Vagina (tissue), 2 donors: ENCODE data around the gene ERMP1. TPM values are rescaled to one million over a fixed set of nuclear protein-coding genes. Genes with fewer than 3 reads are reported as not detected.

ENCODE experiments used
- DNase-seq, 2 donors: peaks; one replicate each; pipeline ENCODE4 v3.0.0-alpha.2; 2017; ENCODE audit errors: extremely low spot score in 2 of 2
- H3K27ac ChIP-seq: fragments of 200-600 bp; sonication (generic); one replicate; pipeline ENCODE4 v1.5.1; 2019
- H3K27me3 ChIP-seq: fragments of 200-600 bp; sonication (generic); one replicate; pipeline ENCODE4 v1.5.1; 2019
- H3K36me3 ChIP-seq, 2 donors: fragments of 200-600 bp; sonication (generic); one replicate each; pipeline ENCODE4 v1.5.1; 2017 to 2019
- H3K4me1 ChIP-seq: fragments of 200-600 bp; sonication (generic); one replicate; pipeline ENCODE4 v1.5.1; 2019
- H3K4me3 ChIP-seq, 2 donors: fragments of 200-600 bp; sonication (generic); 1 replicate in 1 of 2; 2 replicates in 1 of 2; pipeline ENCODE4 v1.5.1; 2016 to 2019
- H3K9me3 ChIP-seq: fragments of 200-600 bp; sonication (generic); one replicate; pipeline ENCODE4 v1.5.1; 2019
- CTCF ChIP-seq, 3 experiments: fragments of 450-650 bp in 2 of 3; fragments of 200-600 bp in 1 of 3; sonication (generic) in 1 of 3; IDR thresholded peaks; one replicate each; pipeline ENCODE4 v1.5.1; 2017 to 2019; ENCODE audit warnings: antibody characterized with exemption in 3 of 3, mild to moderate bottlenecking in 2 of 3, moderate library complexity in 2 of 3
- POLR2A ChIP-seq, 2 donors: fragments of 450-650 bp; IDR thresholded peaks; one replicate each; pipeline ENCODE4 v1.6.1; 2017; ENCODE audit warnings: antibody characterized with exemption in 2 of 2, mild to moderate bottlenecking in 2 of 2, moderate library complexity in 2 of 2
- POLR2AphosphoS5 ChIP-seq, 2 donors: sonication (generic); formaldehyde crosslinking; IDR thresholded peaks; one replicate each; pipeline ENCODE4 v1.9.0; 2017; ENCODE audit warnings: antibody characterized with exemption in 2 of 2, mild to moderate bottlenecking in 2 of 2, low read depth in 1 of 2; ENCODE audit not compliant: insufficient read depth in 1 of 2
- intact Hi-C: fragments of 100-400 bp; cut with DNase I; formaldehyde crosslinking; loops from one replicate; pipeline ENCODE4 v1.15.1; 2023
- total RNA-seq: library from RNA; depleted of rRNA; stranded (reverse); fragments of >200 nt; gene quantifications from one replicate; pipeline ENCODE4 v1.2.3, GENCODE V29; 2016

ERMP1 gene
- total RNA-seq, 1 donor from 2014 or later: 15.5 TPM

- Histone ChIP-seq H3K27me3 (no peaks in the 10 kb centered on the region), H3K27ac (no peak overlapping the region), H3K4me1 (no peaks in the 10 kb centered on the region), H3K9me3 (no peaks in the 10 kb centered on the region), H3K36me3 (no peaks in the 10 kb centered on the region), H3K4me3 (no peak overlapping the region)
- TF ChIP-seq POLR2A (IDR thresholded peaks at IDR 0.05) (no peak), CTCF (IDR thresholded peaks at IDR 0.05) (no peak), POLR2AphosphoS5 (IDR thresholded peaks at IDR 0.05; ENCODE audit: insufficient read depth in 1 of 2, low read depth in 1 of 2) (no peak)
- DNase-seq: no peak
- intact Hi-C loops: no loop called here
These were observed 33.4 kb upstream of the ERMP1 start for GRCh38 chr9:5866272-5866671.

GRCh38 chr9:5864446-5864845 is 31.5 kb upstream of the ERMP1 start:
- TF ChIP-seq POLR2A (IDR thresholded peaks at IDR 0.05) (no peak), POLR2AphosphoS5 (IDR thresholded peaks at IDR 0.05; ENCODE audit: insufficient read depth in 1 of 2, low read depth in 1 of 2) (no peak), CTCF (IDR thresholded peaks at IDR 0.05) (no peak)
- no peaks in the 10 kb centered on the region for H3K4me1 ChIP-seq
- no peak overlapping the region for H3K4me3 ChIP-seq
- DNase-seq: no peak
- H3K27ac ChIP-seq: no peak overlapping the region
- no peaks in the 10 kb centered on the region for H3K36me3 ChIP-seq
- no peaks in the 10 kb centered on the region for H3K9me3 ChIP-seq
- intact Hi-C loops: no loop called here
- no peaks in the 10 kb centered on the region for H3K27me3 ChIP-seq

- H3K27me3 ChIP-seq: no peaks in the 10 kb centered on the region
- intact Hi-C loops: no loop called here
- TF ChIP-seq POLR2AphosphoS5 (IDR thresholded peaks at IDR 0.05; ENCODE audit: insufficient read depth in 1 of 2, low read depth in 1 of 2): no peak
- no peak for TF ChIP-seq POLR2A (IDR thresholded peaks at IDR 0.05)
- no peak for TF ChIP-seq CTCF (IDR thresholded peaks at IDR 0.05)
- no peak for DNase-seq
- H3K27ac ChIP-seq: no peak overlapping the region
- H3K4me3 ChIP-seq: no peak overlapping the region
- no peaks in the 10 kb centered on the region for H3K4me1 ChIP-seq
- H3K9me3 ChIP-seq: no peaks in the 10 kb centered on the region
- no peaks in the 10 kb centered on the region for H3K36me3 ChIP-seq
These were observed 30.3 kb upstream of the ERMP1 start for GRCh38 chr9:5863092-5863746.

GRCh38 chr9:5858833-5859232 is 25.9 kb upstream of the ERMP1 start:
- TF ChIP-seq POLR2A (IDR thresholded peaks at IDR 0.05): no peak
- no peak overlapping the region for H3K4me3 ChIP-seq
- intact Hi-C loops: no loop called here
- H3K4me1 ChIP-seq: no peaks in the 10 kb centered on the region
- no peaks in the 10 kb centered on the region for H3K36me3 ChIP-seq
- no peaks in the 10 kb centered on the region for H3K9me3 ChIP-seq
- DNase-seq: no peak
- no peak overlapping the region for H3K27ac ChIP-seq
- no peaks in the 10 kb centered on the region for H3K27me3 ChIP-seq

GRCh38 chr9:5857928-5858327 is 25.0 kb upstream of the ERMP1 start:
- TF ChIP-seq CTCF (IDR thresholded peaks at IDR 0.05) (no peak), POLR2A (IDR thresholded peaks at IDR 0.05) (no peak), POLR2AphosphoS5 (IDR thresholded peaks at IDR 0.05; ENCODE audit: insufficient read depth in 1 of 2, low read depth in 1 of 2) (no peak)
- DNase-seq: no peak
- H3K4me3 ChIP-seq: no peak overlapping the region
- H3K36me3 ChIP-seq: no peaks in the 10 kb centered on the region
- no peaks in the 10 kb centered on the region for H3K27me3 ChIP-seq
- H3K27ac ChIP-seq: no peak overlapping the region
- H3K9me3 ChIP-seq: no peaks in the 10 kb centered on the region
- no peaks in the 10 kb centered on the region for H3K4me1 ChIP-seq
- intact Hi-C loops: no loop called here
